GM18505 (cell line): ENCODE results near the gene COL5A1.
"Not testable (repeated sequence)": the region's sequence is repeated elsewhere in the genome, so short reads cannot be mapped to it uniquely, and the experiment has no call there.

ENCODE experiments used
- ATAC-seq: cut with Tn5 transposase; IDR thresholded peaks from one replicate; pipeline ENCODE4 v1.9.1; 2021; ENCODE audit not compliant: unreplicated experiment
- POLR2A ChIP-seq: IDR thresholded peaks from 4 replicates; pipeline ENCODE4 v1.6.1; 2011; ENCODE audit warnings: borderline replicate concordance; ENCODE audit not compliant: insufficient read depth, insufficient read length; ENCODE audit errors: extremely low read depth

COL5A1 gene

DNA sequence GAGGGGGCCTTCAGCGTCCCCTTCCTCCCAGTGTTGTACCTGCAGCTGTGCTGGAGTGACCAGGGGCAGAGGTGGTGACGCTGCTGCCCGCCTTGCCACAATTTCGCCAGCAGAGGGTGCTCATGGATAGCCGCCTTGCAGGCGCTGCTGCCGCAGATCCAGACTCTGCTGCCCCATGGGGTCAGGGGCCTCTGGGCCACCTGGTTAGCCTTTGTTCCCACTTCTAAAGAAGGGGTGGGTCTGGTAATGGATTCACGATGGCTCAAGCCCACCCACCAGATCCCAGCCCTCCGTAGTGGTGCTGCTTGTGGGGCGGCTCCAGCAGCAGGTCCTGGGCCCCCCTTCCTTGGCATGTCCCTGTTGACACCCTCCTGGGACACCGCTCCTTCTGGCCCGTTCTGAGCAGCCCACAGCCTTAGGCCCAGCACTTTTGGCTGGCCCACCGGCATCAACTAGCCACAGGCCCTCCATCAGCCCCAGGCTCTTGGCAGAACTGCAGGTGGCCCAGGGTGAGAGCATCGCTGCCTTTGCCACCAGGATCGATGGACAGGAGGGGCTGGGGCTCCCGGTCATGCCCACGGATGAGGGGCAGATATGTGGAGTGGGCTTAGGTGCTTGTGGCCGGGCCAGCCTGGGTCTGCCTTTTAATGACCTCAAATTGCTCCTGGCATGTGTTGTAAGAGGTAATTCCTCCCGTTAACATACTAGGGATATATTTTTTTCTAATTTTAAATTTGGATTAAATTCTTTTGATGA lies 57.2 kb downstream of the COL5A1 start:
- ATAC-seq: no peak

DNA sequence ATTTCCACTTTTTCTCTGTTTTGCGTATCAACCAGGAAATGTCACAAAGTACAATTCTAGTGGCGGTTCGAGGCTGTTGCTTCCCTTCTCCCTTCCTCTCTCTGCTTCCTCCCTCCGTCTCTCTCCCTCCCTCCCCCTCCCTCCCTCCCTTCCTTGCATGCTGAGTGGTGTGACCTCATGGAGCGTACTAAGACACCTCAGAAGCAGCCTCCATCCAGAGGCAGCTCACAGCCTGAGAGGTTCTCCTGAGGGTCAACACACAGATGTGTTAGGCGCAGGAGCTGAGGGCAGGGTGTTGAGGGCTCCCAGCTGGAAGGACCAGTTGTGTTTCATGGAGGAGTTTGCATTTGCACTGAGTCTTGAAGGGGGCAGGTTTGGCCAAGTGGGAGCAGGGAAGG lies 57.7 kb downstream of the COL5A1 start:
- TF ChIP-seq POLR2A: no peak

More for the DNA sequence above, 57.2 kb downstream of the COL5A1 start:
- TF ChIP-seq POLR2A: no peak

DNA sequence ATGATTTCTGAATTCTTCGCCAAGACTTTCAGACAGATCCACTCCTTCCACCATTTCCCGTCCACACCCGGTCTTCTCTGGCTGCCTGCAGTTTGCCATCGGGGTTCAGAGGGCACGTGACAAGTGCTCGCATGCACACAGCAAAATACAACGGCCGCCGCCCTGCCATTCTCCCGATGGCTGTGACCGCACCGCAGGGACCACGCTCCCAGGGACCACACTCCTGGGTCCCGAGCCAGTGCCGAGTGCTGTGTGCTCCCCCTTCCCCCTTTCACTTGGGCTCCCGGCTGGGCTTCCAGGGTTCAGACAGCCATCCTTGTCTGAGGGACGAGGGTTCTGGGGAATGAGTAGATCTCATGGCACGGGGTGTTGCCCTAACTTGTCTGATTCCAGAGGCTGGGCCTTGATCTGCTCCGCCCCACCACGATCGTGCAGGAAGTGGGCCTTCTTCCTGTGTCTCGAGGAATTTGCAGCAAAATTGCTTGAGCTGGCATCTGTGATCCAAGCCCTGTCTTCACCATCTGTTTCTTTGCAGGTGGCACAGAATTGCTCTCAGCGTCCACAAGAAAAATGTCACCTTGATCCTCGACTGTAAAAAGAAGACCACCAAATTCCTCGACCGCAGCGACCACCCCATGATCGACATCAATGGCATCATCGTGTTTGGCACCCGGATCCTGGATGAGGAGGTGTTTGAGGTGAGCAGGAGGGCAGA lies 59.2 kb downstream of the COL5A1 start:
- TF ChIP-seq POLR2A: no peak
- ATAC-seq: no peak

More for the DNA sequence above, 57.7 kb downstream of the COL5A1 start:
- no peak for ATAC-seq

DNA sequence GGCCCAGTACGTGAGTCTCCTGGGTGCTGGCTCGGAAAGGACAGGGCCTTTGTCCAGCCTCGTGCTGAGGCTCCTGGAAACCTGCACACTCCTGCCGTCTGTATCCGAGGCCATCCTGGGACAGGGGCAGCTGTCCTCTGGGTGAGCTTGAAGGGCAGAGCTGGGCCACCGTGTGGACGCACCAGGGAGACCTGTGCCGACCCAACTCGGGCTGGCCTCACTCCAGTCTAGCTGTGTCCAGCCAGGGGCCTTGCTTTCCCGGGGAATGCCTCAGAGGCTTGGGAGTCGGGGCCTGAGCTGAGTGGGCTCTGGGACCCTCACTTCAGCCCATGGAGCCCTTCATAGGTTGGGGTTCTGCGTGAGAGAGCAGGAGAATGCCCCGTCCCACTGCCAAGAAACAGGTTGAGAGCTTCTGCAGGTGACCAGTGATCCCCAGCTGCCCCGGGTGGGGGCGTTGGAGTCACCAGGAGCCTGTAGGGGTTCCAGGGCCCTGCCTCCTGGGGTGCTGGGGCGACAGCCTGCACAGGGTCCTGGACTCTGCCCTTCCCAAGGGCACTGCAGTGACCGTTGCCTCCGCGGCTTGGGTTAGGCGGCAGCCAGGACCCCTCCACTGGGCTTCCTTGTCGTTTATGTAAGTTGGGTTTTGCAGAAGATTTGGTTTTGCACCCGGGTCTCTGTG lies 60.1 kb downstream of the COL5A1 start:
- ATAC-seq: no peak
- TF ChIP-seq POLR2A: no peak

DNA sequence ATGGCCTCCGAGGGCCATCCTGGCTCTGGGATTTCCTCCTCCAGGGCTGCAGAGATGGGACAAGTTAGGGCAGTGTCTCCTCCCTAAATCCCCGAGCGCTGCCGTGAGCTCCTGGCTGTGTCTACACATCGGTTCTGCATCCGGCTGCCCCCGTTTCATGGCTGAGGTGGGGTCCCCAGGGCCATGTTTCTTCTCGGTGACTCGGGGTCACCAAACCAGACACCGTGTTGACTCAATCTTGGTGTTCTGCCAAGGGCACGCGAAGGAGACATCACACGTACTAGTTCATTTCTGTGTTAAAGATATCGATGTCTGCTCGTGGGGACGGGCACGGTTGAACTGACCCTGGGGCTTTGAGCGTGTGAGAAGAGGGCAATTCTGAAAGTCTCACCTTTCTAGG lies 60.7 kb downstream of the COL5A1 start:
- TF ChIP-seq POLR2A: no peak
- ATAC-seq: no peak

DNA sequence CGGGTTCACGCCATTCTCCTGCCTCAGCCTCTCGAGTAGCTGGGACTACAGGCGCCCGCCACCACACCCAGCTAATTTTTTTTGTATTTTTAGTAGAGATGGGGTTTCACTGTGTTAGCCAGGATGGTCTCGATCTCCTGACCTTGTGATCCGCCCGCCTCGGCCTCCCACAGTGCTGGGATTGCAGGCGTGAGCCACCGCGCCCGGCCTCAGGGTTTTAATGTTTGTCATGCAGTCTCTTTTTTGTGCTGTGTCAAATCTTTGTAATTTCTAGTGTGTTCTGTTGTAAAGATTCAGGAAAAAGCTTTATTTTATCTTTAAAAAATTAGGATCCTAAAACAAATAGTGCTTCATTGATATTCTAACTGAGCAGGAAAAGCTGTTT lies 62.1 kb downstream of the COL5A1 start:
- ATAC-seq: not testable (repeated sequence)

DNA sequence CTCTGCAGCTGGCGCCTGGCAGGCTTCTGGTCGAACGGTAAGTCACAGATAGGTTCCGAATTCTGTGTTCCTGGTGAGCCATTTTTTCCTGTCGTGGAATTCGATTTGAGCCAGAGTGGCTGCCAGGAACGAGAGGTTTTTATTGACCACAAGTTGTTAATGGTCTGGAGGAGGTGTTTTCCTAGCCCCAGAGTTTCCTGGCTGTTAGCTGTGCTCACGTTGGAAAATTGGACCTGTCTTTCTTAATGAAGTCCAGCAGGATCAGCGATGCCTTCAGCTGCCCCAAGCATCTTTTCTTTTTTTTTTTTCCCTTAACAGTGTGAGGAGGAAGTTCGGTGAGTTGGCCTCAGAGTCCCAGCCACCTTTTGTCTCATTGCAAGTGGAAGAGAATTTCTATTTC lies 62.9 kb downstream of the COL5A1 start:
- TF ChIP-seq POLR2A: no peak
- ATAC-seq: no peak

DNA sequence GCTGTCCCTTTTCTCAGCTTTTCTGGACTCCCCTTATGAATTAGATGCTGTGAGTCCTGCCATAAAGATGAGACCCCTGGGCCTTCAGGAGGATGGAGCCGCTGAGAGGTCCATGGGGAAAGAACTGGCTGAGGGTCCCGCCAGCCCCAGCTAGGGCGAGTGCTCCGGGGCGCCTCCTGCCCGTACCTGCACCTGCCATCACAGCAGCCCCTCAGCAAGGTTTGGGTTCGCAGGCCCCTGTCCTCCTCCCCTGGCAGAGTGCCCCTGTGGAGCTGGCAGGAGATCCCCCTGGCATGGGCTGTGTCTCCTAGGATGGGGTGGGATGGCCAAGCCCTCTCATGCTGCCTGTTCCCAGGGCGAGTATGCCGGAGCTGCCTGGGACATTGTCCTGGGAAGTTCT lies 64.2 kb downstream of the COL5A1 start:
- TF ChIP-seq POLR2A: no peak
- ATAC-seq: no peak

DNA sequence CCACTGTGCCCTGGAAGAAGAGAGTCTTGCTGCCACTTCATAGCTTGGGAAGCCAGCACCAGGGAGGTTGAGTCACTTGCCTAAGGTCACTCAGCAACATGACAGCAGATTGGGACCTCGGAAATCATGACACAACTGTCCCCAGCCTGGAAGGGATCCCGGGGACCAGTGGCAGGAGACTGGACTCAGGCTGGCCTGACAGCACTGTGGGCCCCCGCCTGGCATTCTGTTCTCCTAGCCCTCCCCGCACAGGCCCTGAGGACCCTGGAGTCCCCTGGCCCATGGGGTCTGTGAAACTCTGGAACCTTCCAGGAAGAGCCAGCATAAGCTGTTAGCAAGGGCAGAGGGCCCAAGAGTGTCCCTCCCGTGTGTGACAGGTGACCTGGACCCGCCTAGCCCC lies 64.9 kb downstream of the COL5A1 start:
- ATAC-seq: no peak
- no peak for TF ChIP-seq POLR2A

DNA sequence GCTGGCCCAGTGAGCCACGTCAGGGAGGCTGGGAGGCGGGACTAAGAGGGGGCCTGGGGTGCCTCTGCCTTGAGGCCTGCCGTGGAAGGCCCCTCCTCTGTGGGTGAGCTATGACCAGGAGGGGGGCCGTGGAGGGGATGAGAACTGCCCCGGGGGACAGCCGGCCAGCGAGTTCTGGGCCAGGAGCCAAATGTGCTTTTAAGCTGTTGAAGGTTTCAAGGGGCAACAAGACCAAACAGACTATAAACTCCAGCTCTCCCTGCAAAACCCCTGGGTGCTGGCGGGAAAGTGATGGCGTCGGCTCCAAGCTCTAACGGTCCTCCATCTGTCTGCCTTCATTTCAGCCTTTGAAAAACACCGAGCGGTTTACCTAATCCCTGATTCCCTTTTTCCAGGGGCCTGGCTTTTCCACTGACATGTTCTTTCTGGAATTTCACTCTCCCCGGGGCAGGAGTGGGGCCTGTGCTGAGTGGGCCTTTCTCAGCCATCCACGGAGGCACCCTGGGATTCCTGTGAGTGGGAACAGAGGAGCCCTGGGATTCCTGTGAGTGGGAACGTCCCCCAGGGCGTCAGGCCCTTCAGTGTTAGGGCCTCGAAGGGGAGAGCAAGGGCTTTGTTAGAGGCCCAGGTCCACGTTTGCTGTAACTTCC lies 65.6 kb downstream of the COL5A1 start:
- no peak for TF ChIP-seq POLR2A
- ATAC-seq: no peak

DNA sequence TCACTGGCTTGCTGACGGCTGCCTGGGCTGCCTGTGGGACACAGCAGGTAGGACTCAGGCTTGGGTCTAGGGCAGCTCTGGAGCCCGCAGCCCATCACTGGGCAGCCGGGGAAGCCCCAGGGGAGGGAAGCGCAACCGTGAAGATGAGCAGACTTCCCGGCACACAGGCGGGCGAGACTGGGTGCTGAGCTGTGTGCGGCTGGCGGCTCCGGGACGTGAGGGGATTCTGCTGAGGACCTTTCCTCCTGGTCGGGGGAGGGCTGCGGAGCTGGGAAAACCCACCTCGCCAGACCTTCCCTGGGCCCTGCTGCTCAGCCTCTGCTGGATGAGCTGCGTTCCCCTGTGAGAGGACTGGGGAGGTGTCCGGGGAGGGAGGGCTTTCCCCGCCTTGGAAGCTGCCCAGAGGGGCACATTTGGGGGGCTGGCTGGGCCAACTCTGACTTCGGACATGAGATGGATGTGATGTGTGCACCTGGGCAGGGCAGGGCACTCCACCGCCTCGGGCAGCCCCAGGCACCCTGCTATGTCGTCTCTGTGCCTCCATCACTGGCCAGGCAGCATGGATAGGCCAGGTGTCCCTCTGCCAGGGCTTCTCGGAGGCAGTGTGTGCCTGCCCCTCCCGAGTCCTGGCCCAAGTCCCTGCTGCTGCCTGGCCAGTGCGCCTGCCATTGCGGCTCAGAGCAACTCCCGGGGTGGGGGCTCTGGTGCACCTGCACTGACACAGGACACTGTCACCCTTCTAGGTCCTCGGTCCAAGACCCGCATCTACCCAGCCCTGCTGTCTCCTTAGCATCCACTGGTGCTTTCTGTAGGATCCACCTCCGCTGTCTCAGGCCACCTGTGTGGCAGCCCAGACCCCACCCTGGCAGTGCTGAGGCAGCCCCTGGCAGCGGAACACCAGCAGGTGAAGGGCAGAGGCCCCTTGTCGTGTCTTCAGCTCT lies 66.4 kb downstream of the COL5A1 start:
- TF ChIP-seq POLR2A: no peak
- no peak for ATAC-seq

DNA sequence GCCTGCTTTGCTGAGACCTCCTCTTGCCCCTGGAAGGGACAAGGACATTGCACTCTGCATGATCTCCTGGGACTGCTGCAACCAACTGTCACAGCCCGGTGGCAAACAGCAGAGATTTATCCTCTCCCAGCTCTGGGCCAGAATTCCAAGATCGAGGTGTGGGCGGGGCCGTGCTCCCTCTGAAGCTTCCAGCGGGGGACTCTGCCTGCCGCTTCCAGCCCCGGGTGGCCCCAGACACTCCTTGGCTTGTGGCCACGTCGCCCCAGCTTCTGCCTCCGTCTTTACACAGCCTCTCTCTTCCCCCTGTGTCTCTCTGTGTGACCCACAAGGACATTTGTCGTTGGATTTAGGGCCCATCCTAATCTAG lies 67.1 kb downstream of the COL5A1 start:
- no peak for TF ChIP-seq POLR2A
- no peak for ATAC-seq
